Erythroblast (primary cell): ENCODE results near the gene CYP4A22.

Experiments used
- DNase-seq, 2 experiments: peaks; one replicate each; lab custom pipeline; 2025; lab: John Stamatoyannopoulos, UW
- GATA1 ChIP-seq: IDR thresholded peaks from 2 replicates; pipeline ENCODE4 v1.6.1; 2011; ENCODE audit warnings: low read depth, mild to moderate bottlenecking, control low read depth, low read length, moderate library complexity
- POLR2A ChIP-seq: IDR thresholded peaks from 2 replicates; pipeline ENCODE4 v1.6.1; 2011; ENCODE audit warnings: mild to moderate bottlenecking, low read length

The CYP4A22 gene

GRCh38 chr1:47196622-47197021 is 59.4 kb downstream of the CYP4A22 start:
- TF ChIP-seq GATA1 = no peak
- TF ChIP-seq POLR2A = no peak
- DNase-seq = peak; percentile 42 to 65

GRCh38 chr1:47198214-47198613 is 61.0 kb downstream of the CYP4A22 start:
- no peak for TF ChIP-seq POLR2A
- TF ChIP-seq GATA1 = no peak
- DNase-seq = no peak
